NCI-H1930 (cell line): ENCODE data around the gene UTS2B.

Experiments used
- DNase-seq, 2 experiments: peaks; one replicate each; lab custom pipeline; 2025; lab: John Stamatoyannopoulos, UW

UTS2B gene

GRCh38 chr3:191321019-191321767 is 9.1 kb downstream of the UTS2B start:
- no peak for DNase-seq

- no peak for DNase-seq
These were observed 10.0 kb downstream of the UTS2B start for GRCh38 chr3:191320316-191320715.

GRCh38 chr3:191316876-191317603 is 13.3 kb downstream of the UTS2B start:
- no peak for DNase-seq

GRCh38 chr3:191314109-191314728 is 16.1 kb downstream of the UTS2B start:
- no peak for DNase-seq

GRCh38 chr3:191313296-191313695 is 17.0 kb downstream of the UTS2B start:
- no peak for DNase-seq

- DNase-seq, result no peak
These were observed 23.0 kb downstream of the UTS2B start for GRCh38 chr3:191307341-191307740.

- no peak for DNase-seq
These were observed 23.9 kb downstream of the UTS2B start for GRCh38 chr3:191306428-191306827.

- DNase-seq, result no peak
These were observed 26.7 kb downstream of the UTS2B start for GRCh38 chr3:191303596-191303995.

GRCh38 chr3:191302451-191302850 is 27.9 kb downstream of the UTS2B start:
- no peak for DNase-seq

GRCh38 chr3:191301782-191302411 is 28.4 kb downstream of the UTS2B start:
- DNase-seq, result no peak

- DNase-seq, result no peak
These were observed 29.3 kb downstream of the UTS2B start for GRCh38 chr3:191301017-191301416.

- no peak for DNase-seq
These were observed 29.9 kb downstream of the UTS2B start for GRCh38 chr3:191300422-191300821.

GRCh38 chr3:191298846-191299245 is 31.5 kb downstream of the UTS2B start:
- no peak for DNase-seq

- DNase-seq, result no peak
These were observed 34.2 kb downstream of the UTS2B start for GRCh38 chr3:191296041-191296541.

- no peak for DNase-seq
These were observed 36.0 kb downstream of the UTS2B start for GRCh38 chr3:191294291-191294690.

GRCh38 chr3:191292243-191293015 is 37.9 kb downstream of the UTS2B start:
- DNase-seq, result no peak

- no peak for DNase-seq
These were observed 39.9 kb downstream of the UTS2B start for GRCh38 chr3:191290311-191291025.

- DNase-seq, result no peak
These were observed 46.9 kb downstream of the UTS2B start for GRCh38 chr3:191283400-191283799.

- no peak for DNase-seq
These were observed 47.8 kb downstream of the UTS2B start for GRCh38 chr3:191282251-191283185.

- DNase-seq, result no peak
These were observed 49.4 kb downstream of the UTS2B start for GRCh38 chr3:191280882-191281281.
